NOMO-1 (cell line): Measurements from ENCODE around the gene BDH2.

Source experiments
- DNase-seq, 2 experiments: peaks; one replicate each; lab custom pipeline; 2025; ENCODE audit not compliant: unreplicated experiment in 2 of 2; lab: John Stamatoyannopoulos, UW

BDH2 gene

DNA sequence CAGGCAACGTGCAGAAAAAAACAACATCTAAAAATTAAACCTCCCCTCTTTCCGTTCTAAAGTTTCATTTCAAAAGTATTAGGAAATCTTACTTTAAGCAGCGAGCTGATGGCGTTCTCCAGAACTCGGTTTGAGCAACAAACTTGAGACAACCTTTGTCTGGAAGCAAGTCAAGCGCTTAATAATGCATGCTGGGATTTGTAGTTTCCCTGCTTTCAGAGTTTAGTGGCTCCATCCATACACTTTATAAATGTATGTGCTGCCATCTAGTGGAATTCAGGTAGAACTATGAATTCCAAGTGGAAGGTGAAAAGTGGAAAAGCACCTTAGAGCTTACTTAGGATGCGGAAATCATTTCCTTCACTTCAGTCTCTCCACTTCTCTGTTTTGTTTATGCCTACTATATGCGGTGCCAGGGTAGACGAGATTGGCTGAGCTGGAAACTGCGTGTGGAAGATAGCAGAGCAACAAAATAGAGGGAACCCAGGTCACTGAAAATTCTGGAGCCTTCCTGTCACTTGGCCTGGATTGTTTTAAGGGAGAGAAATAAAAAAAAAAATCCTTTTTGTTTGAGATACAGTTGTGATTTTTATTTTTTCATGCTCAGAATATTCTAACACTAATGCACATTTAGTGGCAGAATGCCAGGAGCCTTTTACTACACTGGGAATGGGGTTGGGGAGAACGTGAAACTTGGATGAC lies at the start of gene BDH2:
TSS of gene BDH2 (minus strand) at position 144 of the 702 bp plus-strand sequence. CDS start 3,580 bp downstream, outside the sequence.
- peak; percentile 67 to 92 for DNase-seq

DNA sequence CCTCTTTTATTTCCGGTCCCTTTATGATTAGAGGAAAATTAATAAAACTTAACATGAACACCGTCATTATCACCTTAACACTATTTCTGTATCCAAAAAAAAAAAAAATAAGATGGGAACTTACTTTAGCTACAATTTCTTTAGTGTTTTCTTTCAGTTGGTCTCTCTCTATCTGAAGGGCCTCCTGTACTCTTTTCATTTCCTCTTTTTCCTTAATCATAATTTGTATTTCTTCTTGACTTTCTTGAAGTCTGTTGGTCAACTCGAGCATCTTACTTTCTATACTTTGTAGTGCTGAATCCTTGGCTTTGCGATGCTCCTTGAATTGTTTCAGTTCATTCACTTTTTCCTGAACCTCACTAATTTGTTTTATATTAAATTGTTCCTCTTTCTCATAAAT lies 45.3 kb upstream of the BDH2 start:
- peak; percentile 8 to 67 for DNase-seq

DNA sequence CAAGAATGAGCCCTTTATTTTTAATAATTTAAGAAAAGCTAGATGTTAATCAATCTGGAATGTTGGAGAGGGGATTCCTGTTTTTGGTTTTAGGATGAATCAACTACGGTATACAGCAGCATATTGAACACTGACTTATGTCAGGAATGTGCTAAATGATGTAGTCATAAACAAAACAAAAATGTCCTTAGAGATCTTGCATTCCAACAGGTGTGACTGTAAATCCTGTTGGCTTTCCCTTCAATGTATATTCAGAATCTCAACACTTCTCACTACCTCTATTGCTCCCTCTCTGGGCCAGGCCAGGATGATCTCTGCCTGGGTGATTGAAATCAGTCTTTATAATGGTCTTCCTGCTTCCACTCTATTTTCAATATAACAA lies 37.8 kb upstream of the BDH2 start:
- DNase-seq, result no peak

DNA sequence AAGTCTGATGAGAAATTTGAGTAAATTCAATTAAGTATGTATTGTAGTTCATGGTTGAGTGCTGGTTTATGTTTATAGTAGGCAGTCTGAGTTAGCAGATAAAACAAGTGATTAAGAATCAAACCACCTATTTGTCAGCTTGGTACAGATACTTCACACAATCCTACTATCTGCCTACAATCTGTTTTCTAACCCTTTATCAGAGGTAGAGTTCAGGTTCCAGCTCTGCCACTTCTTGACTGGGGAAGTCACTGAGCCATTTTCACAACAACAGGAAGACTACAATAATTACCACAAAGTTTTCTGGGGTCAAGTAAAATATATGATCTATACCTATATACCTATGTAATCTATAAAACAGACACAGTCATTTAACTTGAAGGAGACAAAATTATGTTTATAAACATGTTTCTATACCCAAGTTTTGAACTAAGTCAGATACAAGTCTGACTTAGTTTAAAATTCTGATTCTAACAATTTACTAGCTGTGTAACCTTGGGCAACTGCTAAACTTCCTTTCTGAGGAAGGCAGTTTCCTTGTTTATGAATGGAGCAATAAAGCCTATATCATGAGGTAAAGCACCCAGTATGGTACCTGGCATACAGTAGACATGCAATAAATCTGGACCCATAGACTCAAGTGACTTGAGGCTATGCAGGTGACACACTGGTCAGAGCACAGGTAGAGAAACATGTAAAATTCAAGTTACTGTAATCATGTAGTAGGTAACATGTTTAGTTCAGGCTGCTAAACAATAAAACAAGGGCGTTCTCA lies 37.2 kb upstream of the BDH2 start:
- DNase-seq, result no peak

DNA sequence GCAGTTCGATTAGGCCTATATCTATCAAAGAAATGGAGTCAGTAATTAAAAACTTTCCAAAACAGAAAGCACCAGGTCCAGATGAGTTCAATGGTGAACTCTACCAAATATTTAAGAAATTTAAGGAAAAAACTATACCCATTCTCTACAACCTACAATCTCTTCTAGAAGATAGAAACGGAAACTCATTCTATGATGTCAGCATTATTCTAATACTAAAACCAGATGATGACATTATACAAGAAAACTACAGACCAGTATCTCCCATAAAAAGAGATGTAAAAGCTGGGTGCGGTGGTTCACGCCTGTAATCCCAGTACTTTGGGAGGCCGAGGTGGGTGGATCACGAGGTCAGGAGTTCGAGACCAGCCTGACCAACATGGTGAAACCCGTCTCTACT lies 29.5 kb upstream of the BDH2 start:
- DNase-seq, result no peak

DNA sequence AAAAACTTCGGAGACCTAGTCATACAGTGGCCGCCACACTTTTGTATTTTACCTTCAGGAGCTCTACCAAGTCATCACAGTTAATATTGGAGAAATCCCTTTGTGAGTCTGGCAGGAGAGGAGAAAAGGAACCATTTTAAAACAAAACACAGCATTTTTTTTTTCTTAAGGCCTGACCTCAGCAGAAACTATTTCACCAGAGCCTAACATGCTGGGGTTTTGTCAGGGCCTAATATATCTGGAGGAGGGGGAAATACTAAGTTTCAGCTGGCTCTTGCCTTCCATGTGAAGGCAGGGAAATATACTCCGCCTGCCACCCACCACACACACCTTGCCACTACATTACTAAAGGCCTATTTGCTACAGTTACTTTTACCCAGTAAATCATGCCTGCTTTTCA lies 26.5 kb upstream of the BDH2 start:
- DNase-seq, result no peak

DNA sequence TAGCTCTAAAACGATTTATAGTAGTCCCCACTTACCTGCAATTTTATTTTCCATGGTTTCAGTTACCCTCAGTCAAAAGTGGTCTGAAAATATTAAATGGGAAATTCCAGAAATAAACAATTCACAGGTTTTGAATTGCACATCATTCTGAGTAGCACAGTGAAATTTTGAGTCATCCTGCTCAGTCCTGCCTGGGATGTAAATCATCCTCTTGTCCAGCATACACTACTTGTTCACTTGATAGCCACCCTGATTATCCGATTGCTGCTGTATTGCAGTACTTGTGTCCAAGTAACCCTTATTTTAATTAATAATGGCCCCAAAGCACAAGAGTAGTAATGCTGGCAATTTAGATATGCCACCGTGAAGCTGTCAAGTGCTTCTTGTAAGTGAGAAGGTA lies 23.5 kb upstream of the BDH2 start:
- DNase-seq, result no peak

DNA sequence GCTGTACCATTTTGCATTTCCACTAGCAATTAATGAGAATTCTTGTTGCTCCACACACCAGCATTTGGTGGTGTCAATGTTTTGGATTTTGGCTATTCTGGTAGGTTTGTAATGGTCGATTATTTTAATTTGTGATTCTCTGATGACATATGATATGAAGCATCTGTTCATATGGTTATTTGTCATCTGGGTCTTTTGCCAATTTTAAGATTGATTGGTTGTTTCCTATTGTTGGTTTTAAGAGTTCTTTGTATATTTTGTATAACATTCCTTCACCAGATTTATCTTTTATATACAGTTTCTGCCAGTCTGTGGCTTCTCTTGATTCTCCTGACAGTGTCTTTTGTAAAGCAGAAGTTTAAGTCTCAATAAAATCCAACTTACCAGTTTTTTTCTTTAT lies 18.5 kb upstream of the BDH2 start:
- DNase-seq, result no peak

DNA sequence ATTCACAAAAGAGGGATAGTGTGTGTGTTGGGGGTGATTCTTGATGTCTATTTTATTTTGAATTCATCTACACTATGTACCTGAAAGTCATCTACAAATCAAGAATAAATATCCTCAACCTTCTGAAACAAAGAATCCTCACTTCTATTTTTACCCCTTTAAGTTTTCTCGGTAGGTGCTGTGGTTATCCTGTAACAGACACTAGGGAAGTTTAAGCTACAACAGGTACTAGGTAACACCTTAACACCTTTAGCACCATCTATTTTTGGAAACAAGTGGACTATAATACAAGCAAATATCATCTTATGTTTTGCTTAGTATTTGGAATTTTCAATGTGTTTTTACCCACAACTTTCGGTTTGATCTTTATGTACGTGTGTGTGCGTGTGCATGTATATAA lies 12.0 kb upstream of the BDH2 start:
- no peak for DNase-seq

DNA sequence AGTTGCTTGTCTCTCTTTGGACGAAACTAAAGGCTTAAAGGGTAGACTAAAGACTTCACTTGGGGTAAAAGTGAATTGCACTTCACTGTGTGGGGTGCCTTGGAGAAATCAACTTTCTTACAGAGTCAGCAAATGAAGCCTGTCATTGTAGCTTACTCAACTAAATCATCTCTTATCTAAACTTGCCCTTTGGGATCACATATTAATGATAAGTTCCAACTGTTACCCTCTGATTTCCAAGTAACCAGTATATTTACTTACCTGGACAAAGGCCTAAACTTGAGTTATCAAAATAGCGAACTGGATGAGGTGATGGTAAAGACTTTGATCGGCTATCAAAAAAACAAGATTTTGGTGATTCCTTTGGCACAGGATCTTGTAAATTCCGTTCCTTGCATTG lies 8.9 kb upstream of the BDH2 start:
- DNase-seq, result no peak

DNA sequence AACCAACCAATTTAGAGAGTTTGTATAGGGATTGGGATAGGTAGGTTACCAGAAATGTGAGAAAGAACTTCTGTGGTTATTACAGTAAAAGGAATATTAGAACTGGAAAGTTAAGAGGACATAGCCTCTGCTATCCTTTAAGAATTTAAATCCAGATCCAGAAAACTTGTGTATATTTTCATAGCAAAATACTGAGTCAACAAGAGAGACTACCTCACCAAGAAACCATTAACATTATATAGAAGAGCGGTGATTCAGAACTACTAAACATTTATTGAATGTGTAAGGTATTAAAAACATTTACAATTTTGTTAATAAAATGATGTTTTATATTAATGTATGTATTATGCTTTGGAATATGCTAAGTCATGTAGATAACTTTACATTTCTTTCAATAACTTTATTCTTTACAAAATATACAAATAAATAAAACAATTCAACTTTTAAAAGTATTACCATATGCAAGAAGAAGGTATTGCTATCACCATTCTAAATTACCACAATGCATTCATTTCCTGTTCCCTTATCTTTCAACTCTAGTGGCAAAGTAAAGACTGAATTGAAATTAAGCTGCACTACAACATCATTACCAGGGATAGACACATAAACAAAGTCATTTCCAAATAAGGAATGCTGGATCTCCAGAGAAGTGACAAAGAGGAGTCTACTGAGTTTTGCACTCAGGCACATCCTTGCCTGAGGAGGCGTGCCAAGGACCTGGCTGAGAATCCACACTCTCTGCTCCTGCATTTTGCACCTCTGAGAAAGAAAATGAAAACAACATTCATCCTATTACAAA lies 6.1 kb upstream of the BDH2 start:
- no peak for DNase-seq

DNA sequence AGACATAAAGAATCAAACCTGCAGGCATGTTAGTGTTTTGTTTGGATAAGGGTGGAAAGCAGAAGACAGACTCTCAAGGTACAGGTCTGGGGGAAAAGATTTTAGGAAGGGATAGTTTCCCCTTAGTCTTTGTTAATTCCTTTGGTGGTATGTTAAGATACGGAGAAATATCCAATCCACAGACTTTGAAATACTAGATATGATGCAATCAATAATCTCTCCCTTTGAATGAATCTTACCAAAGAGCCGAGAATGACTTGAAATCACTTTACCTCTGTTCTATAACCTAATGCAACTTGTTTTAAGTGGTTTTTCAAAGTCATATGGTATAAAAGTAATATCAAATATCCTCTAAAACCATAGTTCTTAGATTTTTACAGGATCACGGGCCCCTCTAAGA lies 5.3 kb upstream of the BDH2 start:
- no peak for DNase-seq

DNA sequence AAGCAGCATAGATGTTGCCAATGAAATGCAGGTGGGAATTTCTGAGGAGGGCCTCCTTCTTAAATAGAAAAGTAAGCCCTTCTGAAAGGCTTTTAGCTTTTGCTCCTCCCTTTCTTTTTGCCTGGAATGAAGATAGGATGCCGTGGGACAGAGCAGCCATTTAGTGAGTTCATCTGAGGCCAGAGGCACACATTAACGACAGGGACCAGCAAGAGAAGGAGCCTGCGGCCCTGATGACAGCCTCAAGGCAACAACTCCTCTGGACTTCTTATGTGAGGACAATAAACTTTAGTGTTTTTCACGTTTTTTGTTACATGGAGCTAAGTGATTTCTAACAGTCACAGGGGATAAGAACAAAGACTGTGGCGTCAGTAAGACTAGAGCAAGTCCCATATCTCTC lies 1.1 kb upstream of the BDH2 start:
- DNase-seq, result no peak

DNA sequence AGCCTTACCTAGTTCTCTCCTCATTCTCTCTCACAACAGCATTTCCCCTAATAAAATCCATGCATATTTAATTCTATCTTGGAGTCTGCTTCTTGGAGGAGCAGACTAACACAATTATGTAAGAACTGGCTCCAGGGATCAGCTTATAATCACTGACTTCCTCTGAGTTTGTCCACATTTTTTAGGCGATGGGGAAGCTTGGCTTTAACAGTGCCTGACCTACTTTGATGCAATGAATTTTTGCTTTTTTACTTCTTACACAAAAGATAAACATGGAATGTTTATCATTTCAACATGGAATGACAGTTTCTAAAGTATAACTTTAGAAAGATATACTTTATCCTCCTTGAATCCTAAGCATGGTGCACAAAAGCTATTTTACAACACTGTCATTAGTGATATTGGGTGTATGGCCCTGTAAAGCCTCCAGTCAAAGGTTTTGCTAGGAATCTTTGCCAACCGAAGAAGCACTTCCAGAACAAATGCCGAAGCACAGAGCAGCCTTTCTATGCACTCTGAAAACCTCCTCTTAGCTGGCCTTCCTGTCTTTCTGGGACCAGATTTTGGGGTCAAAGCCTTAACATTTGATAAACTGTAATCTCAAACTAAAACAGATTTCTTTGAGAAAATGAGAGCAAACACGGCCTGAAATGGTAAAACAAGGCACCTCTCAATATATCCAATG lies 736 bp downstream of the BDH2 start:
- DNase-seq, result no peak

DNA sequence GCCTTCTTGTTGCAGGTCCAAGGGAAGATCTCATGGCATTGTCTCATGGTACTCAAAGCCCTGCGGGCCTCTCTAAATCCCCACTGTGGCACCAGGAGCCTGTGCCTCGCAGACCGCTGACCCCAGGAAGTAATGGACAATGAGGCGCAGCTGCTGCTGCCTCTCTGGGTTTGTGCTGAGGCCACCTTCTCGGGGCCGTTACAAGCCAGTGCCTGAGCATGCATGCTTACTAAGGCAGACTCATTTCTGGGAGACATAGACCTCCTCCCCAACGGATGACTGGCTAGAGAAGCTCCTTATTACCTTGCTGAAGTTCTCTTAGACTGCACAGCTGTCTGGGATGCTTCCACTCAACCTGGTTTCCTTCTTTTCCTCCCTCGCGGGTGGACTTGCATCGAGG lies 1.3 kb downstream of the BDH2 start:
- DNase-seq, result no peak

DNA sequence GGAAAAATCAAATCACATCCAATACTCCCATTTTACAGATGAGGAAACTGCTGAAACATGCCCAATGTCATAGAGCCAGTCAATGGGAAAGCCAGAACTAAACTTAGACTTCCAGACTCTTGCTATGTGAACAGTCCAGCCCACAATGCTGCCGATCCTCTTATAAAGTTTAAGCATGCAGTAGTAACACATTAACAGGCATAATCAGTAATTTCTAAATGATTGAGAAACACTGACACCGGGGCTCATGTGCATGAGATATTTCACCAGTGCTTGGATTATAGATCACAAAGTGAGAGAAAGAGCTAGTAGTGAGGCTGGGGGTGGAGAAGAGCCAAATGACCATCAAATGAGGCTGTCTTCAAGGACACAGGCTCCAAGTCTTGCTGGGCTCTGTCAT lies 2.5 kb downstream of the BDH2 start:
- no peak for DNase-seq

DNA sequence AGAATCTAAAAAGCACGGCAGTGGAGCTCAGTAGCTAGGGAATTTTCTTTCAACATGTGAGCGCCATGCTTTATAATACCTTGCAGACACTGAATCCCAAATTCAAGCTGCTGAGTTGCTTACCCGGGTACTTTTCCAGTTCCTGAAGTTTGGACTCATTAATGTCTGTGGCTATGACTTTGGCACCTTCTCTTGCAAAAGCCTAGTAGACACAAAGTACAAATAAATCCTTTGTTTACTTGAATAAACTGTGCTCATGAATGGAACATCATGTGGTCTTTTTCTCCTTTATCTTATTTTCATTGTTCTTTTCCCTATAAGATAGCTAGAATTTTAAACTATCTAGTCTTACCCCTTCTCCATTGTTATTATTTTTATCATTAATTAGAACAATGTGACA lies 4.6 kb downstream of the BDH2 start:
- no peak for DNase-seq

DNA sequence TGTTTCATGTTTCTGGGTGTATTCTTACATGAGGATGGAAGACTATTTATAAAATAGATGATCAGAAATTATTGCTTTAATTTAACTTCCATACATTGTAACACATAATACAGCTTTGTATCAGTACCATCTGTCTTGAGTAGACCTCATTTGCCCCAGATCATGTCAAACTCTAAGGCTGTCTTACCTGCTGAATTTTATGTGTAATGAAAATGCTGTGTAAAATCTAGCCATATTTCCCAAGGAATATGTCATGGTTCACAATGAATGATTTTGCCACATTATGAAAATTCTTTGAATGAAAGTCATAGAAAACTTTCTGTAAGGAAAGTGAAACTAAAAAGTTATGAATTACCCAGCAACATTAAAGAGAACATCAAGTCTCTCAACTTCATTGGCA lies 7.4 kb downstream of the BDH2 start:
- no peak for DNase-seq

DNA sequence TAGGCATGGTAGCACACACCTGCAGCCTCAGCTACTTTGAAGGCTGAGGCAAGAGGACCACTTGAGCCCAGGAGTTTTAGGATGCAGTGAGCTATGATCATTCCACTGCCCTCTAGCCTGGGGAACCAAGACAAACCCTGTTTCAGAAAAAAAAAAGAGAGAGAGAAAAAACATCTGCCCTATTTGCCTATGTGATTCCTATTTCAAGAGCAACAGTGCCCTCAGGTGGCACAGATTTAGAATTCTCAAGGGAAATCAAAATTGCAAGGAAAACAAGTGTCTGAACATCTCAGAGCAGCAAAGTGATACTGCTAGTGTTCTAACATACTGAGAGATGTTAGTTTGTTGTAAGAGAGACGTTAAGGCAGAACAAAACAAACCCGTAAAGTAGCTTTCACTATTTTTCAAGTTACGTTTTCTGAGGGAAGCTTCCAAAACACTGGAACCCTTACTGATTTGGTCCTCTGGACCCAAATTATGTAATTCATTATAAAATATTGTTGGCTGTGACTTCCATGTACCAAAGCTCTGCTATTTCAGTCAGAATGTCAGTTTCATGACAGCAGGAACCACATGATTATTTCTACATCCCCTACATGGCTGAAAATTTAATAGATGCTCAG lies 7.9 kb downstream of the BDH2 start:
- DNase-seq, result peak; percentile 20 to 36

DNA sequence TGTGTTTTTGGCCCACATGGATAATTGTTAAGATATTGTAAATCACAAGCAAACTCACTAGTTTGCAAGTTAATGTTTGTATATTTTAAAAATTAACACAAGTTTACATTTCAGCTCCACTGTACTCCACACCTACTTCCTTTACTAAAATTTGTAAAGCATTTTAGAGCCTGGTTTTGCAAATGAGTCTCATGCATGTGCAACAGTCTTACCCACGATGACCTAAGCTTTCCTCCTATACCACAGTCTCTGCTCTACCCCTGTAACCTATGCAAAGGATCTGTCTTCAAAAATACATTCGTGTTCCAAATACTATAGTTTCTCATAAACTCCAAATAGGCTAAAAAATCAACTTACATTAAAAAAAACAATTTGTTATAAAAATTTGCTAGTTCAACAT lies 10.2 kb downstream of the BDH2 start:
- no peak for DNase-seq

DNA sequence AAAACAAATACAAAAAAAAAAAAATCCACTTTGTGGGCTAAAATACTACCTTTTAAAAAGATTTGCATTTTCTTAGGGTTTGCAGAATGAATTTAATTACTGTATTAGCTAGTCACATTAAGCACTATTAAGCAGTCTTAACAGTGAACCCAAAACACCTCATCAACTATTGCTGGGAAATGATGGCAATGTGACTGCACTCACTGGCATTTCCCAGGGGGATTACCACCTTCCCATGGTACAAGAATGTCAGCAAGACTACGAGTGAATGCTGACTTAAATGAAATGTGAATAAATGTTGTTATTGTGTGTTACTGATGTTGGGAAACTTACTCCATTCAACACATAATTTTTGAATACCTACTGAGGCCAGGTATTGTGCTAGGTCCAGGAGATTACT lies 13.1 kb downstream of the BDH2 start:
- no peak for DNase-seq
